K562 (cell line): ENCODE data around the gene APP. TPM values are rescaled to one million over a fixed set of nuclear protein-coding genes. Genes with fewer than 3 reads are reported as not detected.

Experiments used
- ATAC-seq: fragments of 200-7000 bp; cut with Tn5 transposase; 3 replicates; pipeline ENCODE4 v1.9.1; 2020; ENCODE audit warnings: moderate library complexity
- BruUV-seq: library from RNA; stranded (reverse); fragments of 400-500 nt; replicated peaks from 2 replicates; lab custom pipeline; 2021; lab: Mats Ljungman, UMichigan
- CTCF ChIA-PET: fragments of 300-600 bp; formaldehyde crosslinking; extraction: SDS; loops from one replicate; lab custom pipeline; 2021; ENCODE audit warnings: low intra/inter-chr PET ratio; lab: Yijun Ruan, JAX
- POLR2A ChIA-PET: fragments of 300-600, 350-650 bp; sonication (Branson Sonifier 250); formaldehyde crosslinking; extraction: SDS; loops from one replicate; lab custom pipeline; 2021; ENCODE audit warnings: antibody characterized with exemption, inconsistent platforms; lab: Yijun Ruan, JAX
- DNase-seq, 4 experiments: peaks; one replicate each; pipeline versions ENCODE4 v3.0.0 to v3.0.0-alpha.2; 2011 to 2018; ENCODE audit warnings: low spot score in 3 of 4, mixed read lengths in 3 of 4; ENCODE audit errors: extremely low read depth in 1 of 4
- FAIRE-seq: peaks from 2 replicates; lab custom pipeline; 2011; peaks lifted over from hg19 to GRCh38; lab: Jason Lieb, UNC
- H2AFZ ChIP-seq: 2 replicates; pipeline ENCODE4 v1.6.0; 2011; ENCODE audit warnings: low read depth, low read length, control low read depth, inconsistent platforms
- H3K27ac ChIP-seq: fragments of 200-600 bp; 3 replicates; pipeline ENCODE4 v1.8.0; 2011; ENCODE audit warnings: low read depth, mild to moderate bottlenecking, control low read depth, inconsistent platforms, low read length, moderate library complexity, mixed read lengths; ENCODE audit errors: extremely low read depth
- H3K27me3 ChIP-seq, 2 experiments: fragments of 300-600 bp in 1 of 2; 2 replicates in 1 of 2; 3 replicates in 1 of 2; pipeline versions ENCODE4 v1.6.0 to v1.8.0; 2011; ENCODE audit warnings: inconsistent platforms in 2 of 2, low read length in 2 of 2, mild to moderate bottlenecking in 1 of 2, mixed read lengths in 1 of 2, moderate library complexity in 1 of 2; ENCODE audit not compliant: control insufficient read depth in 2 of 2, insufficient read depth in 2 of 2
- H3K36me3 ChIP-seq: fragments of 300-600 bp; 3 replicates; pipeline ENCODE4 v1.8.0; 2011; ENCODE audit warnings: mild to moderate bottlenecking, low read length, inconsistent platforms; ENCODE audit not compliant: control insufficient read depth, insufficient read depth
- H3K4me1 ChIP-seq, 2 experiments: fragments of 200-600 bp in 1 of 2; replicated peaks in 1 of 2; 2 replicates in 1 of 2; 3 replicates in 1 of 2; pipeline versions ENCODE4 v1.5.1 to v1.8.0; 2011; ENCODE audit warnings: inconsistent platforms in 2 of 2, low read length in 2 of 2, mild to moderate bottlenecking in 1 of 2, mixed read lengths in 1 of 2, moderate library complexity in 1 of 2; ENCODE audit not compliant: control insufficient read depth in 2 of 2, insufficient read depth in 2 of 2
- H3K4me2 ChIP-seq: 2 replicates; pipeline ENCODE4 v1.6.1; 2011; ENCODE audit warnings: low read length, control low read depth, inconsistent platforms, mixed read lengths; ENCODE audit not compliant: insufficient read depth
- H3K4me3 ChIP-seq: fragments of 200-600 bp; sonication (generic), shearing (Covaris generic); 2 replicates; pipeline ENCODE4 v1.5.1; 2016; ENCODE audit warnings: control low read depth, inconsistent platforms
- H3K79me2 ChIP-seq: fragments of 200-600 bp; 3 replicates; pipeline ENCODE4 v1.8.0; 2011; ENCODE audit warnings: low read length, inconsistent platforms; ENCODE audit not compliant: control insufficient read depth, insufficient read depth
- H3K9ac ChIP-seq, 2 experiments: 2 replicates each; pipeline versions ENCODE4 v1.6.0 to v1.6.1; 2011; ENCODE audit warnings: low read depth in 2 of 2, low read length in 2 of 2, control low read depth in 1 of 2, inconsistent platforms in 1 of 2, mild to moderate bottlenecking in 1 of 2, mixed read lengths in 1 of 2; ENCODE audit not compliant: insufficient read depth in 1 of 2
- H3K9me1 ChIP-seq: one replicate; pipeline ENCODE4 v1.6.0; 2011; ENCODE audit warnings: inconsistent platforms, mild to moderate bottlenecking, low read length, moderate library complexity; ENCODE audit not compliant: control insufficient read depth, insufficient read depth
- H3K9me3 ChIP-seq: replicated peaks from 2 replicates; pipeline ENCODE4 v1.5.1; 2011; ENCODE audit warnings: low read depth, low read length, inconsistent platforms; ENCODE audit not compliant: control insufficient read depth, insufficient read depth
- H4K20me1 ChIP-seq: replicated peaks from 2 replicates; pipeline ENCODE4 v1.6.1; 2011; ENCODE audit warnings: low read length, inconsistent platforms, mixed read lengths; ENCODE audit not compliant: control insufficient read depth, insufficient read depth
- BRD4 ChIP-seq: fragments of 200-600 bp; sonication (generic); IDR thresholded peaks from 2 replicates; pipeline ENCODE4 v1.6.1; 2017; ENCODE audit warnings: inconsistent platforms
- HMG20A ChIP-seq: fragments of 450-650 bp; formaldehyde crosslinking; conservative IDR thresholded peaks from 2 replicates; pipeline ENCODE4 v1.4.0; 2020; ENCODE audit warnings: mild to moderate bottlenecking, mixed read lengths
- LCOR ChIP-seq: sonication (generic); formaldehyde crosslinking; IDR thresholded peaks from 2 replicates; pipeline ENCODE4 v1.8.0; 2022; ENCODE audit warnings: mild to moderate bottlenecking, missing genetic modification reagents
- NCOA6 ChIP-seq: fragments of 450-650 bp; IDR thresholded peaks from 2 replicates; pipeline ENCODE4 v1.6.1; 2017; ENCODE audit warnings: mild to moderate bottlenecking
- RBM17 ChIP-seq: fragments of 200-400 bp; formaldehyde crosslinking; IDR thresholded peaks from 2 replicates; pipeline ENCODE4 v1.6.1; 2017; ENCODE audit warnings: low read depth, mild to moderate bottlenecking, low read length, borderline replicate concordance
- RCOR1 ChIP-seq, 2 experiments: IDR thresholded peaks; 2 replicates each; pipeline ENCODE4 v1.6.1; 2012; ENCODE audit warnings: low read depth in 2 of 2, low read length in 2 of 2, borderline replicate concordance in 1 of 2, improper control_type of control experiment in 1 of 2
- U2AF1 ChIP-seq: fragments of 200-400 bp; formaldehyde crosslinking; optimal IDR thresholded peaks from 2 replicates; pipeline ENCODE3; 2017; ENCODE audit warnings: mild to moderate bottlenecking, low read depth, low read length, moderate library complexity
- YY1 ChIP-seq, 3 experiments: IDR thresholded peaks; 2 replicates each; pipeline ENCODE4 v1.6.1; 2011; ENCODE audit warnings: low read length in 2 of 3, mild to moderate bottlenecking in 2 of 3, moderate library complexity in 2 of 3, borderline replicate concordance in 1 of 3, control low read depth in 1 of 3, low read depth in 1 of 3; ENCODE audit not compliant: insufficient read depth in 3 of 3, insufficient replicate concordance in 2 of 3, control insufficient read depth in 1 of 3, insufficient read length in 1 of 3; ENCODE audit errors: extremely low read depth in 1 of 3
- ZNF354B ChIP-seq: fragments of 250-450 bp; sonication (Bioruptor Pico); IDR thresholded peaks from 2 replicates; pipeline ENCODE4 v1.4.0; 2020
- WGBS: fragments of 100-300 bp; shearing (Covaris generic); methylation state at CpG from one replicate; pipeline ENCODE4 v1.1.6; 2016; ENCODE audit warnings: low coverage, mixed read lengths; ENCODE audit not compliant: insufficient coverage; ENCODE audit errors: missing lambda C conversion rate; 5-methylcytosine and 5-hydroxymethylcytosine counted together
- in situ Hi-C: fragments of 300-500 bp; cut with MboI; formaldehyde crosslinking; loops from 4 replicates; pipeline ENCODE4 v1.15.0; 2018; ENCODE audit warnings: inconsistent platforms, mixed read lengths
- intact Hi-C: fragments of 100-400 bp; cut with micrococcal nuclease; formaldehyde crosslinking; loops from 2 replicates; pipeline ENCODE4 v1.14.2; 2022
- polyA plus RNA-seq, 8 experiments: library from polyadenylated mRNA; depleted of rRNA in 4 of 8; stranded (reverse) in 5 of 8; unstranded in 3 of 8; fragments of >200 nt; fragmentation: Nextera tagmentation in 2 of 8; fragmentation: Illumina TruSeq in 1 of 8; extraction: Ambion mirVana in 2 of 8; extraction: Trizol in 1 of 8; gene quantifications; 2 replicates each; pipeline versions ENCODE4 v1.2.1 to v1.2.3, GENCODE V29; 2011 to 2014; ENCODE audit warnings: inconsistent platforms in 1 of 8, missing spikeins in 1 of 8
- total RNA-seq, 7 experiments: library from RNA; depleted of rRNA in 6 of 7; stranded (reverse); fragments of >200 nt in 6 of 7; fragmentation: Illumina TruSeq in 2 of 7; extraction: Trizol in 2 of 7; gene quantifications; 2 replicates each; pipeline versions ENCODE4 v1.2.1 to v1.2.3, GENCODE V29; 2011 to 2021; ENCODE audit warnings: low replicate concordance in 1 of 7

Gene APP
- total and polyA plus RNA-seq, 9 of the 15 experiments (the other 6 are each of a cell fraction or from before 2014, with no cell fraction given): 0.01 to 1.5 (median 0.16) TPM; not detected in 5

GRCh38 chr21:25863031-25863430 is 307.5 kb downstream of the APP start:
- no peaks in the 10 kb centered on the region; a peak in 1 of 5 replicates for H3K27me3 ChIP-seq
- ChIA-PET POLR2A (interaction anchor here (0.7 kb wide), 1 partner anchor 10 kb away, joined by 3 read pairs; no protein-coding TSS in a partner anchor), CTCF (interaction anchor here (2.8 kb wide), 1 partner anchor 255 kb away, joined by 20 read pairs; the partner anchor contains the start of gene MRPL39)
- H2AFZ ChIP-seq: no peak overlapping the region
- ATAC-seq (no peak), DNase-seq (no peak), FAIRE-seq (no peak)
- no TSS peak for BruUV-seq
- no peaks in the 10 kb centered on the region for H3K9me1 ChIP-seq
- in situ Hi-C loops (loop anchor here (5.0 kb wide), 1 partner anchor 256 kb away; the partner anchor contains the start of gene MRPL39), intact Hi-C loops (loop anchor here (5.0 to 10.0 kb wide), 2 partner anchors 61 to 158 kb away; no protein-coding TSS in a partner anchor)
- H3K36me3 ChIP-seq: no peaks in the 10 kb centered on the region
- H3K4me1 ChIP-seq: no peaks in the 10 kb centered on the region
- 0% methylated on average over 1 of the region's 1 CpG for whole genome bisulfite sequencing
- no peak overlapping the region for H3K4me2 ChIP-seq
- TF ChIP-seq RBM17 (no peak), RCOR1 (IDR thresholded peaks at IDR 0.05; ENCODE audit: borderline replicate concordance in 1 of 2, low read depth in 2 of 2, low read length in 2 of 2) (no peak), LCOR (CRISPR knock-in tag) (no peak), HMG20A (no peak), ZNF354B (CRISPR knock-in tag) (no peak), BRD4 (no peak), NCOA6 (no peak), YY1 (IDR thresholded peaks at IDR 0.05; ENCODE audit: borderline replicate concordance in 1 of 3, control insufficient read depth in 1 of 3, extremely low read depth in 1 of 3, insufficient read depth in 3 of 3, insufficient read length in 1 of 3, insufficient replicate concordance in 2 of 3, low read depth in 1 of 3, low read length in 2 of 3) (no peak), U2AF1 (no peak)
- no peak overlapping the region for H3K4me3 ChIP-seq
- H3K27ac ChIP-seq: no peak overlapping the region
- no peaks in the 10 kb centered on the region for H3K9me3 ChIP-seq
- no peaks in the 10 kb centered on the region for H3K79me2 ChIP-seq
- no peaks in the 10 kb centered on the region for H4K20me1 ChIP-seq
- H3K9ac ChIP-seq: no peak overlapping the region
